Peyer's patch (tissue), 4 donors: ENCODE measurements around the gene CCNDBP1.

ENCODE experiments used
- POLR2A ChIP-seq, 2 donors: fragments of 450-650 bp; IDR thresholded peaks; one replicate each; pipeline ENCODE4 v1.5.1; 2017; ENCODE audit warnings: antibody characterized with exemption in 2 of 2, mild to moderate bottlenecking in 2 of 2, moderate library complexity in 2 of 2
- TF ChIP-seq, protein P1 (sequence below), 6 experiments: fragments of 450-650 bp in 4 of 6; fragments of 200-600 bp in 2 of 6; sonication (generic) in 1 of 6; IDR thresholded peaks; one replicate each; pipeline ENCODE4 v1.5.1; 2017 to 2019; ENCODE audit warnings: antibody characterized with exemption in 6 of 6, mild to moderate bottlenecking in 3 of 6, moderate library complexity in 1 of 6

DNA sequence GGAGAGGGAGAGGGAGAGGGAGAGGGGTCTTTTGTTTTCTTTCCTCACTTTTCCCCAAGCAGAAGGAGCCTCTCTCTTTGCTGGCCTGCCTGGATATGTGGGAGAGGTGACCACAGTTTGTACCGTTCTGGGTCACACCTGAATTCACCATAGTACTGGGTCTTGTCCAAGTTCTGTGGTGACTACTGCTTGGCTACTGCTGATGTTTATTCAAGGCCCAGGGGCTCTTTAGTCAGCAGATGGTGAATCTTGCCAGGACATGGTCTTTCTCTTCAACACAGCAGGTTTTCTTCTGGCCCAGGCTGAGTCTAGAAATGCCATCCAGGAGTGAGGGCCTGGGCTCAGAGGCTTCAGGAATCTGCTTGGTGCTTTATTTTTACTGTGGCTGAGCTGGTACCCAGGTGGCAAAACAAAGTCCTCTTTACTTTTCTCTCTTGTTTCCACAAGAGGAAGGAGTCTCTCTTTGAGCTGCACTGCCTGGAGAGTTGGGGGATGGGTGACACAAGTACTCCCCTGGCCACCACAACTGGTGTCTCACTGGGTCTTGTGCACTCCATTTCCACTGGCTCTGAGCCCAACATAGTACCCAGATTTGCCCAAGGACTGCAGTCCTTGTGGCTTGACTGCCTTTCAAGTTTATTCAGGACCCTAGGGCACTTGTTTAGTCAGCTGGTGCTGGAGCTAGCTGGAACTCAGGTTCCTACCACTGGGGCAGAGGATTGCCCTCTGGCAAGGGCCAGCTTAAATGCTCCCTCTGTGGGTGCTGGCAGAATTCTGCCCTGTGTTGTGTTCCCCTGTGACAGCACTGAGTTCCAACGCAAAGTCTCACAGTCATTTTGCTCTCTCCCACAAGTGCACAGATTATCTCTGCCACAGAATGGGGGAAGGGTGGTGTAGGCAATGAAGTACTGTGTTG, 16.8 kb upstream of the CCNDBP1 start:
- TF ChIP-seq, protein P1, sequence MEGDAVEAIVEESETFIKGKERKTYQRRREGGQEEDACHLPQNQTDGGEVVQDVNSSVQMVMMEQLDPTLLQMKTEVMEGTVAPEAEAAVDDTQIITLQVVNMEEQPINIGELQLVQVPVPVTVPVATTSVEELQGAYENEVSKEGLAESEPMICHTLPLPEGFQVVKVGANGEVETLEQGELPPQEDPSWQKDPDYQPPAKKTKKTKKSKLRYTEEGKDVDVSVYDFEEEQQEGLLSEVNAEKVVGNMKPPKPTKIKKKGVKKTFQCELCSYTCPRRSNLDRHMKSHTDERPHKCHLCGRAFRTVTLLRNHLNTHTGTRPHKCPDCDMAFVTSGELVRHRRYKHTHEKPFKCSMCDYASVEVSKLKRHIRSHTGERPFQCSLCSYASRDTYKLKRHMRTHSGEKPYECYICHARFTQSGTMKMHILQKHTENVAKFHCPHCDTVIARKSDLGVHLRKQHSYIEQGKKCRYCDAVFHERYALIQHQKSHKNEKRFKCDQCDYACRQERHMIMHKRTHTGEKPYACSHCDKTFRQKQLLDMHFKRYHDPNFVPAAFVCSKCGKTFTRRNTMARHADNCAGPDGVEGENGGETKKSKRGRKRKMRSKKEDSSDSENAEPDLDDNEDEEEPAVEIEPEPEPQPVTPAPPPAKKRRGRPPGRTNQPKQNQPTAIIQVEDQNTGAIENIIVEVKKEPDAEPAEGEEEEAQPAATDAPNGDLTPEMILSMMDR (IDR thresholded peaks at IDR 0.05), result no peak
- no peak for TF ChIP-seq POLR2A (IDR thresholded peaks at IDR 0.05)
